ENCODE data around the gene CLEC2D.
"Not testable (repeated sequence)": the region's sequence is repeated elsewhere in the genome, so short reads cannot be mapped to it uniquely, and the experiment has no call there.

CLEC2D gene

DNA sequence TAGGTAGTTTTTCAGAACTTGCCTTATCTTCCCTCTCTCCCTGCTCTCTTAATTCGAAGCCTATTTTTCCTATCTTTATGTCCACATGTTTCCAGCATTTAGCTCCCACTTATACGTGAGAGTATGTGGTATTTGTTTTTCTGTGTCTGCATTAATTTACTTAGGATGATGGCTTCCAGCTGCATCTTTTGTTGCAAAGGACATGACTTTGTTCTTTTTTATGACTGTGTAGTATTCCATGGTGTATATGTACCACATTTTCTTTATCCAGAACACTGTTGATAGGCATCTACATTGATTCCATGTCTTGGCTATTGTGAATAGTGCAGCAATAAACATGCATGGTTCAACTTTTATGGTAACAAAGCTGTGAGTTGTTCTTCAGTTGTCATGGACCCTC, 7.8 kb upstream of the CLEC2D start:
- DNase-seq = no peak

- DNase-seq = no peak
These were observed 7.0 kb upstream of the CLEC2D start for GRCh38 chr12:9662488-9662887.

DNA sequence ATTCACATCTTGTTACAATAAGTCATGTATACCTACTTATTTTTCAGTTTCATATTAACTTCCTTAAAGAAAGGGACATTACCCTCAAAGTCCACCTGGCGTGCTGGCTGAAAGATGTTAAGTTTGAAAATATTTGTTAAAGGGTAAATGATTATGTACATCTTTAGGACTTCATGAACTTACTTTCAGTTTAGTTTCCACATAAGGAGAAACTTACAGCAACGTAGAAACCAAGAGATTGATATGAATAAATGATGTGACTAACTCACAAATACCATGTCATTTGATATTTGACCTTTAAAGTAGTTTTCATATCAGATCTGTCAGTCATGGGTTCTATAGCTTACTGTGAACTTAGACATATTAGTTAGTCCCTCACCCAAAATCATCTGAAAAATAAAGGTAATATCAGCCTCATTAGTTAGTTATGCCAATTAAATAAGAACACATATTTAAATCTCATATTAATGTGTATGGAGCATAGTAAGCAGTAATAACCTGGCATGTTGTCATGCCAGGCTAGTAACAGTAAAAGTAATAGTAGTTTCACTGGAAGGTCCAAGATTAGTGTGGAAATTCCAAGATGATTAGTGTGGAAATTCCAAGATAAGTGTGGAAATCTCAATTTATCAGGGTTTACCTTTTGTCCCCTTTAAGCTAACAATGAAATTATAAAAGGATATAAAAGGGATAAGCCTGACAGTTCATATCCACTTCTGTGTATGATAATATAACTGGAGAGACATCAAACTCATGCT, 1.9 kb upstream of the CLEC2D start:
- DNase-seq = no peak

- no peak for DNase-seq
These were observed 1.1 kb upstream of the CLEC2D start for GRCh38 chr12:9668161-9669018.

GRCh38 chr12:9669019-9669326, 540 bp upstream of the CLEC2D start:
- DNase-seq = no peak

DNA sequence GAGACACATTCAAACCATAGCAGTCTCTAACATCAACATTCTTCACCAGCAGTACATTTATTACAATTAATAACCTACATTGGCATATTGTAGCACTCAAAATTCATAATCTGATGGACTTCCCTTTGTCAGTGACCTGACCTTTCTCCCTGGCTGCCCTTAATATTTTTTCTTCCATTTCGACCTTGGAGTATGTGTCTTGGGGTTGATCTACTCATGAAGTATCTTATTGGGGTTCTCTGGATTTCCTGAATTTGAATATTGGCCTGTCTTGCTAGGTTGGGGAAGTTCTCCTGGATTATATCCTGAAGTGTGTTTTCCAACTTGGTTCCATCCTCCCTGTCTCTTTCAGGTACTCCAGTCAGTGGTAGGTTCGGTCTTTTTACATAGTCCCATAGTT, 2.8 kb downstream of the CLEC2D start:
- DNase-seq = not testable (repeated sequence)

- no peak for DNase-seq
These were observed 4.1 kb downstream of the CLEC2D start for GRCh38 chr12:9673404-9674225.

- DNase-seq = no peak
These were observed 4.7 kb downstream of the CLEC2D start for GRCh38 chr12:9674226-9674590.

GRCh38 chr12:9682508-9682907, 13.0 kb downstream of the CLEC2D start:
- DNase-seq = not testable (repeated sequence)

DNA sequence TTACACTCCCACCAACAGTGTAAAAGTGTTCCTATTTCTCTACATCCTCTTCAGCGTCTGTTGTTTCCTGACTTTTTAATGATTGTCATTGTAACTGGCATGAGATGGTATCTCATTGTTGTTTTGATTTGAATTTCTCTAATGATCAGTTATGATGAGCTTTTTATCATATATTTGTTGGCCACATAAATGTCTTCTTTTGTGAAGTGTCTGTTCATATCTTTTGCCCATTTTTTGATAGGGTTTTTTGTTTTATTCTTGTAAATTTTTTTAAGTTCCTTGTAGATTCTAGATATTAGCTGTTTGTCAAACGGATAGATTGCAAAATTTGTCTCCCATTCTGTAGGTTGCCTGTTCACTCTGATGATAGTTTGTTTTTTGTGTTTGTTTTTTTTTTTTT, 13.4 kb downstream of the CLEC2D start:
- DNase-seq = not testable (repeated sequence)

GRCh38 chr12:9685366-9685765, 15.9 kb downstream of the CLEC2D start:
- not testable (repeated sequence) for DNase-seq

GRCh38 chr12:9685915-9686314, 16.4 kb downstream of the CLEC2D start:
- no peak for DNase-seq

- no peak for DNase-seq
These were observed 17.7 kb downstream of the CLEC2D start for GRCh38 chr12:9687228-9687627.

DNA sequence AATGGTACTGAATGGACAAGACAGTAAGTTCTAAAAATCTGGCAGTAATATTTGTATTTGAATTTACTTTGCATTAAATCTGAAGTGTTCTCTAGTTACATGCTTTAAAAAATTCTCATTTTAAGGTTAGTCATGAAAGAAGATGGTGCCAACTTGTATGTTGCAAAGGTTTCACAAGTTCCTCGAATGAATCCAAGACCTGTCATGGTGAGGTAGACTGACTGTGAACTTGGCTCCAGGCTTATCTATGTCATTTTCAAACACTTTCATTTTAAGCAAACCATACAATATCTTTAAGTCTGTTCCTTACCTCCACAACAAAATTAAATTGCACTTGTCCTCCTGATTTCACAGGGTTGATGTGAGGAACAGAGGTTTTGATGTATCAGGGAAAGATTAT, 23.4 kb downstream of the CLEC2D start:
- DNase-seq = no peak

DNA sequence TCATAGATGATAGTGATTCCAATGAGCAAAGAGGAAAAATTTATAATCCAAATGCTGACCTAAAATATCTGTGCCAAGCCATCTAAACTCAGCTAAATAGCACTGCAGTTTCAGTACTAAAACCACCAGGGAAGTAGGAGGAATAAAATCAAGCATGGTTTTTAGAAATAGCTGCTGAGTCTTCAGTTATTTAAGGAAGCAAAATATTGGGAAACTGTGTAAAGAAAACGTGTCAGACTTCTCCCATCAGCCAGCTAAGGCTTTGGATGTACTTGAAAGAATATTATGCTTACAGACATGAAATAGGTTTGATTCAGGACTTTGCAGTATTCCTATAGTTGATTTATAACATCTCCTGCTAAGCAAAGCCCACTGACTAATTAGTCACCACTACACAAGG, 24.7 kb downstream of the CLEC2D start:
- DNase-seq = no peak

GRCh38 chr12:9695150-9695549, 25.6 kb downstream of the CLEC2D start:
- not testable (repeated sequence) for DNase-seq

- DNase-seq = not testable (repeated sequence)
These were observed 26.1 kb downstream of the CLEC2D start for GRCh38 chr12:9695661-9696060.

DNA sequence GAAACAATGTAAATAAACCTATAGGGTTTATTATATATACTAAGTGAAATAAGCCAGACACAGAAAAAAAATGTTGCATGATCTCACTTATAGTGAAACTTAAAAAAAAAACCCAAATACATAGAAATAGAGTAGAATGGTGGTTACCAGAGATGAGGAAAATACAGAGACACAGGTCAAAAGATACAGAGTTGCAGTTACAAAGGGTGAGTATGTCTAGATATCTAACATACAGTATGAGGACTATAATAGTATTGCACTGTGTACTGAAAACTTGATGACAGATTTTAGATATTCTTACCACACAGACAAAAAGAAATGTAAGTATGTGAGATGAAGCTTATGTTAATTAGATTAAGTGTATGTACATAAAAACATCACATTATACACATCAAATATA, 28.1 kb downstream of the CLEC2D start:
- DNase-seq = no peak

DNA sequence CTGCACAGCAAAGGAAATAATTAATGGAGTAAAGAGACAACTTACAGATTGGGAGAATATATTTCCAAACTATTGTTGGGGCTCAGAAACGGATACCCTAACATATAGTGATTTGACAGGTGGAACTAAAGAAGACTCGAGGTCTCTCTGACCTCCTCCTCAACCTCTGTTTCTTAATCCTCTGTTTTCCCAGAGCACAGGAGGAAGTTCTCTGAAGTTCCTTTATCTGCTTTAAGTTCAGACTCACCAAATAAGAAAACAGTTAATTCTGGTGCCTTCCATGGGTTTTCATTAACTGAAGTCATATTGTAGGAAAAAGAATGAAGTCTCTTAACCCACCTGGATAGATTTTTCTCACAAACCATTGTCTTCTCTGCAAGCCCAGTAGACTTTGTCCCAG, 29.2 kb downstream of the CLEC2D start:
- DNase-seq = no peak

- DNase-seq = no peak
These were observed 29.9 kb downstream of the CLEC2D start for GRCh38 chr12:9699269-9699897.

DNA sequence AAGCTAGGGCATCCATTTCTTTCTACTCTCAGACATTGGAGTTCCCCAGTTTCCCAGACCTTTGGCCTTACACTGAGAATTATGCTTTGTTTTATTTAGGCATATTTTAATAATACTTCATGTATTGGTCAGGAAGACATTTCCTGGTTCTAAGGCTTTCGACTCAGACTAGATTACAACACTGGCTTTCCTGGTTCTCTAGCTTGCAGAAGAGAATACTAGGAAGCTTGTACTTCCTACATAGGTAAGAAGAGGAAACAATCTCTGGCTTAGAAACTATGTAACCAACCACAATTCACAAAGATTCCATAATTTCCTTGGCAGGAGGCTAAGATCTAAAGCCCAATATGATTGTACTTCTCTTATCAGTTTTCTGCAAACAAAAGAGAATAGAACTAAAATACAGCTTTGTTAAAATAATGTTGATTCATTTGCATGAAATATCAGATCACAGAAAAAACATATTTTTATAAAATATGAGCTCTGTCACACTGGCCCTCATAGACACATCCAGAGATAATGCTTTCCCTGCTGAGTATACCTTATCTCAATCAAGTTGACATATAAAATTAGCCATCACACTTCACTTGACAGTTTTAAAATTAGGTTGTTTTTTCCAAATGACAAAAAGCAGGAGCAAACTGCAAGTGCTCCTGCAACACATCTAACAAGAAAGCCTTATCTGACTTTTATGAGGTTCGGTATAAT, 30.5 kb downstream of the CLEC2D start:
- DNase-seq = no peak

GRCh38 chr12:9700606-9700956, 31.1 kb downstream of the CLEC2D start:
- no peak for DNase-seq

Data from NCI-H1930 (cell line).